Measurements from ENCODE around the gene CD44.

The CD44 gene

GRCh38 chr11:35241083-35241482, 102.1 kb downstream of the CD44 start:
- DNase-seq (ENCODE audit: low read depth), result no peak
- TF ChIP-seq, protein P1, sequence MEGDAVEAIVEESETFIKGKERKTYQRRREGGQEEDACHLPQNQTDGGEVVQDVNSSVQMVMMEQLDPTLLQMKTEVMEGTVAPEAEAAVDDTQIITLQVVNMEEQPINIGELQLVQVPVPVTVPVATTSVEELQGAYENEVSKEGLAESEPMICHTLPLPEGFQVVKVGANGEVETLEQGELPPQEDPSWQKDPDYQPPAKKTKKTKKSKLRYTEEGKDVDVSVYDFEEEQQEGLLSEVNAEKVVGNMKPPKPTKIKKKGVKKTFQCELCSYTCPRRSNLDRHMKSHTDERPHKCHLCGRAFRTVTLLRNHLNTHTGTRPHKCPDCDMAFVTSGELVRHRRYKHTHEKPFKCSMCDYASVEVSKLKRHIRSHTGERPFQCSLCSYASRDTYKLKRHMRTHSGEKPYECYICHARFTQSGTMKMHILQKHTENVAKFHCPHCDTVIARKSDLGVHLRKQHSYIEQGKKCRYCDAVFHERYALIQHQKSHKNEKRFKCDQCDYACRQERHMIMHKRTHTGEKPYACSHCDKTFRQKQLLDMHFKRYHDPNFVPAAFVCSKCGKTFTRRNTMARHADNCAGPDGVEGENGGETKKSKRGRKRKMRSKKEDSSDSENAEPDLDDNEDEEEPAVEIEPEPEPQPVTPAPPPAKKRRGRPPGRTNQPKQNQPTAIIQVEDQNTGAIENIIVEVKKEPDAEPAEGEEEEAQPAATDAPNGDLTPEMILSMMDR (IDR thresholded peaks at IDR 0.05; ENCODE audit: low read depth, low read length, missing control alignments), result no peak
- in situ Hi-C loops (cut with HindIII; ENCODE audit: low sequenced_read_pairs), result no loop called here
- H3K4me3 ChIP-seq (ENCODE audit: low read depth, low read length), result no peak overlapping the region

DNA sequence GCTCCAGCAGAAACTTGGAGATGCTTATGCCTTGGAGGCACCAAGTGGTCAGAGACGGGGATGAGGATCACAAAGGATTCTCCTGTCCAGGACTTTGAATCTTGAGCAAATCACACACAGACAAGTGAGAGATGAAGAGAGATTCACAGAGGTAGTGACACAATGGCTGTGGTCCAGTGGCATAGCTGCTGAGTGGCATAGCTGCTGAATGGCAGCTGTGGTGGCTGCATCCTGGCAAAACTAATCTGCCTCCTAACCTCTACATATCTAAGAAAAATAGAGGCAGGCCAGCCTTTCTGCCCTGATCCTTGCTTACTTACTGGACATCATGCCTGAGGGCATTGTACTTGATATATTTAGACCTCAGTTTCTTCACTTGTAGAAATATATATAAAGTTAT, 102.6 kb downstream of the CD44 start:
- TF ChIP-seq, protein P1 (IDR thresholded peaks at IDR 0.05; ENCODE audit: low read depth, low read length, missing control alignments), result no peak
- no peak for DNase-seq (ENCODE audit: low read depth)
- in situ Hi-C loops (cut with HindIII; ENCODE audit: low sequenced_read_pairs), result no loop called here

GRCh38 chr11:35242412-35243242, 103.7 kb downstream of the CD44 start:
- DNase-seq (ENCODE audit: low read depth), result no peak
- in situ Hi-C loops (cut with HindIII; ENCODE audit: low sequenced_read_pairs), result no loop called here
- TF ChIP-seq, protein P1 (IDR thresholded peaks at IDR 0.05; ENCODE audit: low read depth, low read length, missing control alignments), result no peak
- no peak overlapping the region for H3K4me3 ChIP-seq (ENCODE audit: low read depth, low read length)

More for the DNA sequence above, 102.6 kb downstream of the CD44 start:
- H3K4me3 ChIP-seq (ENCODE audit: low read depth, low read length), result no peak overlapping the region

- DNase-seq (ENCODE audit: low read depth), result no peak
- in situ Hi-C loops (cut with HindIII; ENCODE audit: low sequenced_read_pairs), result no loop called here
- H3K4me3 ChIP-seq (ENCODE audit: low read depth, low read length), result no peak overlapping the region
- TF ChIP-seq, protein P1 (IDR thresholded peaks at IDR 0.05; ENCODE audit: low read depth, low read length, missing control alignments), result no peak
These were observed 104.8 kb downstream of the CD44 start for GRCh38 chr11:35243774-35244173.

- in situ Hi-C loops (cut with HindIII; ENCODE audit: low sequenced_read_pairs), result no loop called here
- no peak for DNase-seq (ENCODE audit: low read depth)
- TF ChIP-seq, protein P1 (IDR thresholded peaks at IDR 0.05; ENCODE audit: low read depth, low read length, missing control alignments), result no peak
- no peak overlapping the region for H3K4me3 ChIP-seq (ENCODE audit: low read depth, low read length)
These were observed 106.1 kb downstream of the CD44 start for GRCh38 chr11:35245056-35245455.

GRCh38 chr11:35245786-35246185, 106.8 kb downstream of the CD44 start:
- in situ Hi-C loops (cut with HindIII; ENCODE audit: low sequenced_read_pairs), result no loop called here
- TF ChIP-seq, protein P1 (IDR thresholded peaks at IDR 0.05; ENCODE audit: low read depth, low read length, missing control alignments), result no peak
- DNase-seq (ENCODE audit: low read depth), result no peak
- no peak overlapping the region for H3K4me3 ChIP-seq (ENCODE audit: low read depth, low read length)

Measured in astrocyte of the cerebellum (primary cell).